ENCODE results near the gene MAP7D2.
"Not testable (repeated sequence)": the region's sequence is repeated elsewhere in the genome, so short reads cannot be mapped to it uniquely, and the experiment has no call there.

MAP7D2 gene

DNA sequence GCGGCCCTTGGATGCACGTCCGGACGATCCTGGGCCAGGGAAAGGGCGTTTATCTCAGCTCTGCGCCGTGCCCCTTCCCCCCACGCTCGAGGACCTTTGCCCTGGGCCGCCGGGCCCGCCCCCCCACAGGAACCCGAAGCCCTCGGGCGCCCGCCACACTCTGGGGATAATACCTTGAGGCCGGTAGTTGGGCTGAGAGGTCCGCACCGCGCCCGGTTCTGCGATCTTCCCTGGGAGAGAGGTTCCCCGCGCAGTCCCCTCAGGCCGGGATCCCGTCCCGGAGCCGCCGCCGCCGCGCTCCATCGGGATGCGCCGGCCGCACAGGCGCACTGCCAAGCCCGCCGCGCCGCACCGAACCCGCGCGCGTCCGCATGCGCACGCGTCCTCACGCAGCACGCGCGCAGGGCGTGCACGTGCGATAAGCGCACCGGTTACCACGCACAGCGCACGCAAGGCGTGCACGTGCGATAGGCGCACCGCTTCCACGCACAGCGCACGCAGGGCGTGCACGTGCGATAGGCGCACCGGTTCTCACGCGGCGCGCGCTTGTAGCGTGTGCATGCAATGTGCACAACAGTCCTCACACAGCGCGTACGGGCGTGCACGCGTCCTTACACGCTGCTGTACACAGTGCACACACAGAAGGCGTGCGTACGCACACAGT lies at the start of gene MAP7D2:
Gene MAP7D2, minus strand, starts transcription at position 331 of the 664 bp plus-strand sequence. Its CDS starts 28 bp downstream, at position 303.
- no peak for DNase-seq (ENCODE audit: low read depth)

DNA sequence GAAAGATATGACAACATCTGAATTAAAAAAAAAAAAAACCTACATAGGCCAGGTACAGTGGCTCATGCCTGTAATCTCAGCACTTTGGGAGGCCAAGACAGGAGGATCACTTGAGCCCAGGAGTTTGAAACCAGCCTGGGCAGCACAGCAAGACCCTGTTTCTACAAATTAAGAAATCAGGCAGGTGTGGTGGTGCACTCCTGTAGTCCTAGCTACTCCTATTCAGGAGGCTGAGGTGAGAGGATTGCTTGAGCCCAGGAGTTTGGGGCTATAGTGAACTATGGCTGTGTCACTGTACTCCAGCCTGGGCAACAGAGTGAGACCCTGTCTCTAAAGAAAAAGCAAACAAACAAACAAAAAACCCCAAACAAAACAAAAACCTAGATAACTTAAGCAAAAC lies 45.8 kb upstream of the MAP7D2 start:
- not testable (repeated sequence) for DNase-seq (ENCODE audit: low read depth)

DNA sequence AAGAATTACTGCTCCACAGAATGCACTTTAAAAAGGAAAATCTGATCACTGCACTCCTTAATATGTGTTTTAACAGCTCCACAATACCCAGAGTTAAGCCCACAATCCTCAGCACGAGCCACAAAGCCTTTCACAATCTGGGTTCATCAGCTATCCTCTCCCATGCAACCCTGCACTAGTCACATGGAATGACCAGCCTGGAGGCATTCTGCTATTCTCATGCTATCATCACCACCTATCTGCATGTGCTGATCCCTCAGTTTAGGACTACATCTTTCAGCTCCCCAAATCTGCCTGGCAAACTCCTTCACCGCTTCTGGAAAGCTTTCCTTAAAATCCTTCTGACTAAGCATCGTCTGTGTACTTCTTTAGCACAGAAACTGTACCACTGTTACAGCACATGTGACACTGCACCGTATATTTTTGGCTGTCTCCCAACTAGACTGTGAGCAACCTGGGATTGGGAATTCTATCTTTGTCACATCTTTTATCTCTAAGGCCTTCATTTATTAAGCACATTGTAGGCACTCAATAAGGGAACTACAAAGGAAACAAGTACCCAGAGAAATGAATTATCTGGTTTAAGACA lies 43.2 kb upstream of the MAP7D2 start:
- no peak for DNase-seq (ENCODE audit: low read depth)

DNA sequence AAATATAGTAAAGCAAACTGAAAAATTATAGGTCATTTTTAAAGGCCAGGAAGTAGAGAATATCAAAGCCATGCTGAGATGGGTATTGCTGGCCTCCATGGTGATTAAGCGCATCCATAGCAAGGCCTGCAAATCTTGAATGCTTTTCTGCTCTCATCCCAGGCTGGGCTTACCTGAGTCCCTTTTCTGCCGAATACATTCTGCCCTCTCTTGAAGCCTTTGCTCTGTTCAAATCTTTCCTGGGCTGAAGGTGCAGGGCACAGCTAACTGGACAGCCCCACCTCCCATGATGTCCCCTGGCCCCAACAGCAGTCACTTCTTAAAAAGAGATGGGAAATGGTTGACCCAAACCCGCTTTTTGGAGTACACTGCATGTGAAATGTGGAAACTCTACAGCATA lies 35.0 kb upstream of the MAP7D2 start:
- no peak for DNase-seq (ENCODE audit: low read depth)

DNA sequence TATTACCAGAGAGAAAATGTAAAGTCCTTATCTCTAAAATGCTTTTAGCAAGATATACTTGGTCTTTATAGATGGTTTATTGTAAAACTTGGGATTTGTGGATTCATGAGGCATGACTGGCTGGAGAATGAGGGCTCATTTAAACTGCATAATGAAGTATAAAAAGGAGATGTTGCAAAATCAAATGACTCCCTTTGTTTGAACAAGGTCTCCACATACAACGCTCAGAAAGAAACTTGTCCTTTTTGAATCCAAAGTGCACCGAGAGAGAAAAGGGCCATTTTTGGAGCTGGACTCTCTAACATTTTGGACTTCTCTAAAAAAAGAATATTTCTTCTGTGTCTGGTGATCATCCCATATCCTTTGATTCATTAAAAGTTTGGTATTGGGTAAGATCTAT lies 32.6 kb upstream of the MAP7D2 start:
- DNase-seq (ENCODE audit: low read depth): no peak

DNA sequence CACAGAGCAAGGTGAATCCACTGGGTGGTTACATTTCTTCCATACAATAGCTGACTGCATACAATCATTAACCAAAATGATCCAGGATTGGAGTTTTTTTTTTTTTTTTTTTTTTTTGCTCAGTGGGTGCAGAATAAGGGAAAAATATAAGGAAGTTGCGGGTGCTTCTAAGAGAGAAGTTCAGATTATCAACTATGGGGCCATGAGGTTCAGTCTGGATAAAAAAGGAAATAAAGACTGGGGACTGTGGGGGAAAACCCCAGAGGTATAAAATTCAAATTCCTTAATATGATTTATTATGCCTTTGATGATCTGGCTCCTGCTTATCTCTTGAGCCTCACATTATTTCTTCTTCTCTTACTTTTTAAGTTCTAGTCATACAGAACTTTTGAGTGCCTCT lies 30.9 kb upstream of the MAP7D2 start:
- DNase-seq (ENCODE audit: low read depth): no peak

DNA sequence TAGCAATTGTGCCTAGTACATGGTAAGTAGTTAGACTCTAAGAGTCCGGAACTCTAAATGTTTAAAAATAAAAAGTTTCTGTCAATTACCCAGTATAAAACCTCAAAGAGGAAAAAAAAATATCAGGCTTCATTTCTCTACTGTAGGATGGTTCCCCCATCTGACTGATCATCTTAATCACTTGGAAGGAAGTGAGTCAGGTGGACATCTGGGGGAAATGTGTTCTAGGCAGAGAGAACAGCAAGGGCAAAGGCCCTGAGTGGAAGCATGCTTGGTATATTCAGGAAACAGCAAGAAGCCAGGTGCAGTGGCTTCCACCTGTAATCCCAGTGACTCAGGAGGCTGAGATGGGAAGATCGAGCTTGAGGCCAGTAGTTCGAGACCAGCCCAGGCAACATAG lies 27.8 kb upstream of the MAP7D2 start:
- no peak for DNase-seq (ENCODE audit: low read depth)

DNA sequence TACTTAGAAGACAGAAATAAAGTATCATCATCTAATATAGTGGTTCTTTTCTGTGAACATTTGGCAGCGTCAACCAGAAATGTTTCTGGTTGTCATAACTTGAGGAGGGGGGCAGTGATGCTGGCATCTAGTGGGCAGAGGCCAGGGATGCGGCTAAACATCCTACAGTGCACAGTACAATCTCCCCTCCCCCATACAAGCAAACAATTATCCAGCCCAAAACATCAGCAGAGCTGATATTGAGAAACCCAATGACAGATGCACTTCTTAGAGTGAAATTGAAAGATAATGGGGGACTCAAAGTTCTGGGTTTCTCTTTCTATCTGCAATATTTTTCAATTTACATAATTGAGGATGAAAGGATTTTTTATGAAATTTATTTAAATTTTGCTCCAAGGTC lies 26.9 kb upstream of the MAP7D2 start:
- DNase-seq (ENCODE audit: low read depth): no peak

DNA sequence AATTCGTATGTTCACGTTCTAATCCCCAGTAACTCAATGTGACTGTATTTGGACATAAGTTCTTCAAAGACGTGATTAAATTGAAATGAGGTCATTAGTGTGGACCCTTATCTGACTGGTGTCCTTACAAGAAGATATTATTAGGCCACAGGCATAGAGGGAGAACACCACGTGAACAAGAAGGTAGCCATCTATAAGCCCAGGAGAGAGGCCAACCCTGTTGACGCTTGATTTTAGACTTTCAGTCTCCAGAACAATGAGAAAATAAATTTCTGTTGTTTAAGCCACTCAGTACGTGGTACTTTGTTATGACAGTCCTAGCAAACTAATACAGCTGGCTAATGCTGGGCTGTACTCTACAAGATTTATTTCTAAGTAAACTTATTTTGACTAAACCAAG lies 26.4 kb upstream of the MAP7D2 start:
- DNase-seq (ENCODE audit: low read depth): no peak

DNA sequence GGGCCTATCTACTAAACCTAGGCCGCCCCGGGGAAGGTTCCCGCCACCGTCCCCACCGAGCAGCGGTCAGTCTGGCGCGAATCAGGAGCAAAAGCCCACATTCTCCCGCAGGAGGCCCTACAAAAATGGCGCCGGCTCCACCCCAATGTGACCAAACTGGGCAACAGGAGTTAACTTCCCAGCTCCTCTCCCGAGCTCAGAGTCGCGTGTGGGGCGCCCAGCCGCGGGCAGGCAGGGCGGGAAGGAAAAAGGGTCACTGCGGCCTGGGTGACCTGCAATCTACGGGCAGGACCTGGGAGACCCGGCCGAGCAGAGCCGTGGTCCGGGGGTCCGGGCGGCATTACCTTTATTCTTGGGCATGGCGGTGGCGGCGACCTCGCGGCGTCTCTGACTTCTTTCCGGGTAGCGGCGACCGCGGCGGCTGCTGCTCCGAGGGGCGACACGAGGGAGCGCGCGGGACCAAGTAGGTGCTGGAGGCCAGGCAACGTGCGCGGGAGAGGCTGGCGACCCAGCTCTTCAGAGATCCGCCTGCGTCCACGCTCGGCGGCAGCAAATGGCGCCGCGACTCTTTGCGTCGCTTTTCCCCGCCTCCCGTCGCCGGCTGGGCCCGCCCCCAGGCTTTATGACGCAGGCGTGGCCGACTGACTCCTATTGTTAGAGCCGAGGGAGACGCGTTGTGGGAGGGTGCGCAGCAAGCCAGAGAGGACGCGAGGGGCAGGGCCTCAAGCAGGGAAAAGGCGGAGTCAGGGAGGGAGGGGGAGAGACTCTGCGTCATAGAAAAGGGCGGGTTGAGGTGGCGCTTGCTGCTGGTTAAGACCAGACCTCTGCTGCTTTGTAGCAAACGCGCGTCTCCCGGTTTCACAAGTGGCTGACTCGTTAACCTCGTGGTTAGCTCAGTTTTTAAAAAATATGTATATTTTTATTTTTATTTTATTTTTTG lies 24.8 kb upstream of the MAP7D2 start, which contains the start of gene EIF1AX:
Gene EIF1AX, minus strand, starts transcription at position 558 of the 940 bp plus-strand sequence. Its CDS starts 198 bp downstream, at position 360.
- peak; percentile 91 for DNase-seq (ENCODE audit: low read depth)

DNA sequence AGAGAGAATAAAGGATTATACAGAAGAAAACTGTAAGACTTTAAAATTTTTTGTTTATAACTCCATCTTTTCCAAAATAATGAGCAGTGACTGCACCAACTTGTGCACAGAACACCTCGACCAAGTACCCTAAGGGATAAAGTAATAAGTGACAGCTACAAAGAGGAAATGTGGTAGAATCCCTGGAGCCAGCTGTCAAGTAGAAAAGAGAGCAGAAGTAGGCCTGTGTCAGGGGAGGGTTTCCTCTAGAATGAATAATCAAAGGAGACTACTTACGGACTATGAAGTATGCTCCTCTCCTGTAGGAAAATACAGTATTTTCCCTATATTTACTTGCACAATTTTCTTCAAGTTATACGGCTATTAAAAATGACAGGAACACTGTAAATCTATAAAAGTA lies 23.7 kb upstream of the MAP7D2 start:
- DNase-seq (ENCODE audit: low read depth): no peak

DNA sequence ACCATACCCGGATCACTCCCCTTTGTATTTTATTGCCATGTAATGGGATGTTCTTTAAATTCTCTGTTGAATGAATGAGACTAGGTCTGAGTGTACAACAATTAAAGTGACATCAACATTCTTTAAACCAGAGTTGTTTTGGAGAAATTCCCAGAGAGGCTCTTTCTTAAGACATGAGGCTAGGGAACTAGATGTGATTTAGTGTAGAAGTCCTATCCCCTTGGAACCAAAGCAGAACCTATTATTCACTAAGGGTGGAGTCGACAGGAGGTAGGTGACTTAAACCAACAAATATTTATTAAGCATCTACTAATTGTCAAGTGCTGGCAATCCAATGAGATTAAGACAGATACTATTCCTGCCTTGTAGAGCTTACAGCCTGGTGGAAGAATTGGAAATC lies 23.3 kb upstream of the MAP7D2 start:
- DNase-seq (ENCODE audit: low read depth): no peak

DNA sequence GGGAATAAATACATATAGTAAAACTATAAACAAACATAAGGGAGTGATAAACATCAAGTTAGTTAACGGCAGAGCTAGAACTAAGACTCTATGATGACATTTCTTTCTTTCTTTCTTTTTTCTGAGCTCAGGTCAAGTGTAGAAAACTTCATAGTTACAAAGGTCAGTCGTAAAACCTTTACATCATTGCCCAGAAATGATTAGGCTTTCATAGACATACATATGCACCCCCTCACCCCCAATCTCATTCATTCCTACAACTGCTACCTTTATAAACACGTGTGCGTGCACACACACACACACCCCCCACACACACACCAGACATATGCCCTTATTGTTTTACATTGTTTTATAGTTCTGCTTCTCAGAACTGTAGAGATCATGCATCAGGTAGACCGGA lies 19.2 kb upstream of the MAP7D2 start:
- DNase-seq (ENCODE audit: low read depth): no peak

DNA sequence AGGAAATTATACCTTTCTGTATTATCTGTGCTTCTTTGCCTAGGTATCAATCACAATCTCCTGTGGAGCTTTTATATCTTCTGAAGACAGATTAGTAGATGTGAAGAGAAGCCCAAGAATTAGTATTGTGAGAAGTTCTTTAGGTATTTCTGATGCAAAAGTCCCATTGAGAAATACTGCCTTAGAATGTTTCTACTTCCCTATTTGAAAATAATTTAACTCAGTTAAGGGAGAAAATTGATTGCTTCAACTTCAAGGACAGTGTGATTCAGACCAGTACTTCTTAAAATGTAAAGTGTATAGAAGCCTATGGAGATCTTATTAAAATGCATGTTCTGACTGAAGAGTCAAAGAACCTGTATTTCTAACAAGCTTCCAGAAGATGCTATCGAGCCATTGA lies 16.0 kb upstream of the MAP7D2 start:
- no peak for DNase-seq (ENCODE audit: low read depth)

DNA sequence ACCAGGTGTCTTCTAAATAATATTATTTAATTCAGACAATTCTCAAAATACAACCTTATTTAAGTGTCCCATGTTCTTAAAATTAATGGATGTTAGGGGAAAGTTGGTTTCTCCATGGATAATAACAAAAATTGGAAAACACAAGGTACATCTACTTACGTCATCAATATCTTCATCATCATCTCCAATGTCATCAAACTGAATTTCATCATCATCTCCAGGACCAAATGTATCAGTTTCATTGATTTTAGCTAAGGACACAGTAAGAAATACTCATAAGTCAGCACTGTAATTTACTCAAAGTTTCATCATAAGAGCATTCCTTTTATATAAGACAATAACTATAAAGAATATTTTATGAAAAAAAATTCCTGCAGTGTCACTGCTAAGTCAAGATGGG lies 13.7 kb upstream of the MAP7D2 start:
- DNase-seq (ENCODE audit: low read depth): no peak

DNA sequence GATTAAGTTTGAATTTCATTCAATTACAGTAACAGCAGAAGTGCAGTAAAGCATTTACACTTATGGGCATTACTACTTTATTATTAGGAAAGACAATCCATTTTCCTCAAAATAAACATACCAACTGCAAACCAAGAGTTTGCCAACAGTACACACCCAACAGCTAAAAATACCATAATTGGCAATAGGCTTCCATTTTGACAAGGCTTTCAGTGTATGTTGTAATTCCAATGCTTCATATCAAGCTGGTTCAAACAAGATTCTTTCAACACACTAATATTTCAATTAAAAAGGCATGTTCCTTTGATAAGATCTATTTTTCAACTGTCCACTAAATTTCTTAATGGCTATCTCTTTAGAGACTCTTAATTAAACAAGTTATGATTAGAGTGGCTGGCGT lies 12.8 kb upstream of the MAP7D2 start:
- DNase-seq (ENCODE audit: low read depth): no peak

DNA sequence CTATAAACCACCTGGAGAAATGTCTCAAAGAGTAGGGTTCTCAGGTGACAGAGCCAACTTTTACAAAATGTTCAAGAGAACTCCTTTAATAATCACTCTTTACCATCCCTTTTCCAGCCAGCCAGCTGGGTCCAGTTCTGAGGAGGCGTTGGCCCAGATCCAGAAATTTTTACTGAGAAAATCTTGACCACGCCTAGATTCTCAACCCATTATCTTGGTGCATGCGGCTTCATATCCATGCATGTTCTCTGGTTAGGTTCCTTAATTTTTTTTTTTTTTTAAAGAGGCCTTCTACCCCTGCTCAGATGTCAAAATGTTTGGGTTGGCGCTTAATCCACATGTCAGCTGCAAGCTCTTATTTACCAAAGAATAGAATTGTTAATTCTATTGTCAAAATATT lies 12.0 kb upstream of the MAP7D2 start:
- DNase-seq (ENCODE audit: low read depth): no peak

DNA sequence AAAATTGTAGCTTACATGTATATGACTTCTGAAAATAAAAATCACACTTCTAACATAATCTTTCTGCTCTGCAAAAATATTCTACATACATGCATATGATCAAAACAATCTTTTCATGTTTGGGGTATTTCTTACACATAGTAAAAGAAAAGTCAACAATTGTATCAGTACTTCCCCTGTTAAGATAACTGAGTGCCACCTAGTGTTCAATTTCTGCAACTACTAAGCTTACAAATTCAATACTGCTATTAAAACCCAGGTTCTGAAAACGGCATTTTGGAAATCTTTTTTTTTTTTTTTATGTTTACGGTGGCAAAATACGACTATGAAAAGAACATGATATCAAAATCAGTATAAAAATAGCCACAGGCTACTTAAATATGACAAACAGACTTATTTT lies 10.7 kb upstream of the MAP7D2 start:
- DNase-seq (ENCODE audit: low read depth): not testable (repeated sequence)

DNA sequence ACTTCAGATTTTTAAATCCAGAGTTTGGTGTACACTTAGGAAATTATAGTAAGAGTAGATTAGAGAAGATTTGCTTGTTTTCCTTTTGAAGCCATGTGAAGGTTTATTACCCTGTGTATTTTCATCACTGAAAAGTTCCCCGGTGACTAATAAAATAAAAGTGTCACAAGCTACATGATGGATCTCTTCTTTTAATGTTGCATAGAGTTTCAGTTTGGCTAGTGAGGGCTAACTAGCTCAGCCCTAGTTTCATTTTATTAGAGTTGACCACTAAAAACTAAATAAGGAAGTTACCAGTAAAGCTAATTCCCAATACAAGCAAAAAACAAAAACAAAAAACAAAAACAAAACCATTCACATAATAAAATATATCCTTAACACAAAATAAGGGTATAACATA lies 10.1 kb upstream of the MAP7D2 start:
- DNase-seq (ENCODE audit: low read depth): not testable (repeated sequence)

DNA sequence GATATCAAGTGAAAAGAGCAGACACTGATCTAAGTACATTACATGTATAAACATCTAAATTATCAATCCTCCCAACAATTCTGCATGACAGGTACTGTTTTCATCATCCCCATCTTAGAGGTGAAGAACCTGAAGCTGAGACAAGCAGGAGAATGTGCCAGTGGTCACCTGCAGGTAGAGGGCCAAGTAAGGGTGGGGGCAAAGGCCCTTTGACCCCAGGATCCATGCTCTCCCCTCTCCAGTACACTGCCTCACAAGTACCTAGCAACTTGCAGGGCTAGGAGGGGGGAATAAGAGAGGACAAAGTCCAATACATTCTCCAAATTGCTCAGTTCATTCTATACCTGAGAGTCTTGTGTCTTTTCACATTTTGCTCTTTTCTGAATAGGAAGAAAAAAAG lies 8.3 kb upstream of the MAP7D2 start:
- DNase-seq (ENCODE audit: low read depth): no peak

DNA sequence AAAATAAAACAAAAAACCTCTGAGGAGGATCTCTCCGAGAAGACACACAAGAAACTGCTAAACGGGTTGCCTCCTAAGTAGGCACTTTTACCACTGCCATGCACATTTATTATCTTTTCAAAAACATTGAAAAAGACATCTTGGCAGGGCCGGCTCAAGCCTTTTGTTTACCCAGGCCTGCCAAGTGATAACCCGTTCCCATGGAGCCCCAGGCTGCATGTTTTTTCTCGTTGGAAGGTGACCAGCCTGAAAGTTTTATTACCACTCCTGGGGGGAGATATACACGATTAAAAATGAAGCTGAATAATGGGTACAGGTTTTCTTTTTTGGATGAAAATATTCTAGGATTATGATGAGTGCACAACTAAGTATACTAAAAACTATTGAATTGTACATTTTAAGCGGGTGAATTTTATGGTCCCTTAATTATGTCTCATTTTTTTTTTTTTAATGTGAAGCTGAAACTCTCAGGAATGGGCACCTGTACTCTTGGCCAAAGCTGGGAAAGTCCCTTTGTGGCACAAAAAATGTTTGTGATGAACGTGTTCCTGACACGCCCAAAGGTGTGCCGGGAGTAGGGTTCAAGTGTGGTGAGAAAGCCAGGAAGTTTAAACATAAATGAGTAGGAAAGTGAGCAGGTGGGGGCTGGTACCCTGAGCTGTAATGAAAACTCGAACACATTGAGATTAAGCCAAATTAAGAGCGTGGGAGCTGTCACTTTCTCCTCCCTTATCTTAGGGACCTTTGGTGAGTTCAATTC lies 1.5 kb upstream of the MAP7D2 start:
- no peak for DNase-seq (ENCODE audit: low read depth)

DNA sequence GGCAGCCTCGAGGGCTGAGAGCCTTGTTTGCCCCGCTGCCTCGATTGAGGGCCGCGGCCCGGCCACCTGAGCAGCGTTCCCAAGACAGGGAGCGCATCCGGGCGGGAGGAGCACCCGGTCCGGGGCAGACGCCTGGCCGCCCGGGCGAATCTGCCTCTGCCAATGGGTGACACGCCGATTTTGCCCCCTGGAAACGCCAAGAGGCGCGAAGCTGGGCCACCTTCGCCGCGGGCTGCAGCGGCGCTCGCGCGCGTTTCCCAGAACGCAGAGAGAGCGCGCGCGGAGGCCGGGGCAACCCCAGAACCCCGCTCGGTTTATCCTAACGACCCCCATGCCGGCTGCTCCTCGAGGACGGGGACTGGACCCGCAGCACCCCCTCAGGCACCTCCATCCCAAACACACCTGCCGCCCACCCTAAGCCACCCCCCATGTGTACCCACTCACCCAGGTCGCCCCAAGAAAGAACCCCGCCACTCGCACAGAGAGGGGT lies 575 bp downstream of the MAP7D2 start:
- DNase-seq (ENCODE audit: low read depth): no peak

Measured in activated T-cell treated with anti-CD3 and anti-CD28 coated beads for 24 hours (primary cell).